OCI-LY1 (cell line): ENCODE results near the gene KRTAP10-3.

ENCODE experiments used
- H2AFZ ChIP-seq: fragments of 200-600 bp; sonication (generic), shearing (Covaris generic); 2 replicates; pipeline ENCODE4 v1.6.0; 2014; ENCODE audit warnings: antibody characterized with exemption, mild to moderate bottlenecking, low read length
- H3F3A ChIP-seq: fragments of 200-600 bp; sonication (generic), shearing (Covaris generic); 2 replicates; pipeline ENCODE4 v1.6.0; 2014; ENCODE audit warnings: mild to moderate bottlenecking, antibody characterized with exemption, low read length, moderate library complexity; ENCODE audit not compliant: insufficient read depth
- H3K27ac ChIP-seq: fragments of 200-600 bp; sonication (generic); 2 replicates; pipeline ENCODE4 v1.5.1; 2014; ENCODE audit warnings: low read length, mixed run types, mild to moderate bottlenecking, low read depth; ENCODE audit not compliant: poor library complexity, severe bottlenecking
- H3K27me3 ChIP-seq: fragments of 200-600 bp; sonication (generic); 2 replicates; pipeline ENCODE4 v1.6.0; 2014; ENCODE audit warnings: antibody characterized with exemption, mild to moderate bottlenecking, low read length, moderate library complexity; ENCODE audit not compliant: insufficient read depth
- H3K36me3 ChIP-seq: fragments of 200-600 bp; sonication (generic); 2 replicates; pipeline ENCODE4 v1.6.1; 2014; ENCODE audit warnings: mild to moderate bottlenecking, antibody characterized with exemption, low read length, moderate library complexity, mixed read lengths; ENCODE audit not compliant: insufficient read depth
- H3K4me1 ChIP-seq: fragments of 200-600 bp; sonication (generic); 2 replicates; pipeline ENCODE4 v1.5.1; 2014; ENCODE audit warnings: mild to moderate bottlenecking, low read length, moderate library complexity; ENCODE audit not compliant: insufficient read depth, severe bottlenecking
- H3K4me2 ChIP-seq: fragments of 200-600 bp; sonication (generic), shearing (Covaris generic); 2 replicates; pipeline ENCODE4 v1.6.1; 2014; ENCODE audit warnings: low read length
- H3K4me3 ChIP-seq: fragments of 200-600 bp; sonication (generic); 2 replicates; pipeline ENCODE4 v1.5.1; 2014; ENCODE audit warnings: low read length, low read depth, mild to moderate bottlenecking, mixed read lengths; ENCODE audit not compliant: poor library complexity, severe bottlenecking
- H3K79me2 ChIP-seq: fragments of 200-600 bp; shearing (Covaris generic); 2 replicates; pipeline ENCODE4 v1.6.1; 2016; ENCODE audit warnings: mixed run types, low read length, mixed read lengths; ENCODE audit not compliant: insufficient read depth
- H3K9ac ChIP-seq: fragments of 200-600 bp; sonication (generic), shearing (Covaris generic); 2 replicates; pipeline ENCODE4 v1.6.1; 2014; ENCODE audit warnings: mild to moderate bottlenecking, low read length, mixed read lengths
- H3K9me2 ChIP-seq: fragments of 200-600 bp; sonication (generic), shearing (Covaris generic); 2 replicates; pipeline ENCODE4 v1.6.1; 2014; ENCODE audit warnings: low read depth, mild to moderate bottlenecking, low read length, mixed read lengths
- H3K9me3 ChIP-seq: fragments of 200-600 bp; shearing (Covaris generic); 2 replicates; pipeline ENCODE4 v1.6.1; 2014; ENCODE audit warnings: low read length, mixed read lengths
- H4K20me1 ChIP-seq: fragments of 200-600 bp; sonication (generic), shearing (Covaris generic); 2 replicates; pipeline ENCODE4 v1.6.0; 2016; ENCODE audit warnings: mild to moderate bottlenecking, low read length; ENCODE audit not compliant: insufficient read depth
- EZH2 ChIP-seq: fragments of 200-600 bp; sonication (generic), shearing (Covaris generic); IDR thresholded peaks from 2 replicates; pipeline ENCODE4 v1.8.0; 2017; ENCODE audit warnings: borderline replicate concordance, mixed run types, mild to moderate bottlenecking, antibody characterized with exemption, low read length, moderate library complexity, mixed read lengths
- TF ChIP-seq, protein P1 (sequence below): fragments of 200-600 bp; sonication (generic), shearing (Covaris generic); IDR thresholded peaks from 2 replicates; pipeline ENCODE4 v1.5.1; 2017; ENCODE audit warnings: mild to moderate bottlenecking, antibody characterized with exemption, low read length, moderate library complexity, mixed read lengths

KRTAP10-3 gene

DNA sequence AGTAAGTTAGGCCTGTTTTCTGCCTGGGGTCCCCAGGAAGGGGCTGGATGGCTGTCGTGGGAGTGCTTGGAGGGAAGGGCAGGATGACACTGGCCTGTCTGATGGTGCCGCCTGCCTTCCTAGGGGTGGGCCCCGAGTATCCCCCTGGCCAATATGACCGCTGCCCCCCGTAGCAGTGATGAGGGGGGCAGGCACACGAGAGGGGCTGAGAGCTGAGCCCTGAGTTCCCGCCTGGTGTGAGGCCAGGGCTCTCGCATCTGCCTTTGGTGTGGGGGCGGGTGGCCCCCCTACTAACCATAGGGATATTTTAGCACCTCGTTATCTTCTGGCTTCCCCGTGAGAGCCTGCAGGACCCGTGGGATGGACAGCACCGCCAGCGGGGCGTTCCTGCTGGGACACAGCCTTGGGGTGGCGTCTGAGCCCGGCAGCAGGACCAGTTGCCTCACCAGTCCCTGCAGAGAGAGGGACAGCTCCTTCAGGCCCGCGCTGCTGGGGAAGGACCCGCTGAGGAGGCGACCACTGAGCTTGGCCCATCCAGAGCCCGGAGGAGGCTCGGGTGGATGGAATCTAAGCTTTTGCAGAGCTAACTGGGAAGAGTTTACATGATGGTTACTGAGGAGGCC lies 29.0 kb downstream of the KRTAP10-3 start:
- Histone ChIP-seq H3K9me3 (no peaks in the 10 kb centered on the region), H3K4me1 (no peaks in the 10 kb centered on the region), H2AFZ (no peak overlapping the region), H3K4me3 (no peak overlapping the region), H3K79me2 (no peaks in the 10 kb centered on the region), H3K27me3 (no peaks in the 10 kb centered on the region), H4K20me1 (no peaks in the 10 kb centered on the region), H3K36me3 (no peaks in the 10 kb centered on the region), H3K9me2 (no peaks in the 10 kb centered on the region), H3K9ac (no peak overlapping the region), H3K4me2 (no peak overlapping the region), H3K27ac (no peak overlapping the region), H3F3A (no peaks in the 10 kb centered on the region)
- TF ChIP-seq, protein P1, sequence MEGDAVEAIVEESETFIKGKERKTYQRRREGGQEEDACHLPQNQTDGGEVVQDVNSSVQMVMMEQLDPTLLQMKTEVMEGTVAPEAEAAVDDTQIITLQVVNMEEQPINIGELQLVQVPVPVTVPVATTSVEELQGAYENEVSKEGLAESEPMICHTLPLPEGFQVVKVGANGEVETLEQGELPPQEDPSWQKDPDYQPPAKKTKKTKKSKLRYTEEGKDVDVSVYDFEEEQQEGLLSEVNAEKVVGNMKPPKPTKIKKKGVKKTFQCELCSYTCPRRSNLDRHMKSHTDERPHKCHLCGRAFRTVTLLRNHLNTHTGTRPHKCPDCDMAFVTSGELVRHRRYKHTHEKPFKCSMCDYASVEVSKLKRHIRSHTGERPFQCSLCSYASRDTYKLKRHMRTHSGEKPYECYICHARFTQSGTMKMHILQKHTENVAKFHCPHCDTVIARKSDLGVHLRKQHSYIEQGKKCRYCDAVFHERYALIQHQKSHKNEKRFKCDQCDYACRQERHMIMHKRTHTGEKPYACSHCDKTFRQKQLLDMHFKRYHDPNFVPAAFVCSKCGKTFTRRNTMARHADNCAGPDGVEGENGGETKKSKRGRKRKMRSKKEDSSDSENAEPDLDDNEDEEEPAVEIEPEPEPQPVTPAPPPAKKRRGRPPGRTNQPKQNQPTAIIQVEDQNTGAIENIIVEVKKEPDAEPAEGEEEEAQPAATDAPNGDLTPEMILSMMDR: no peak
- no peak for TF ChIP-seq EZH2

DNA sequence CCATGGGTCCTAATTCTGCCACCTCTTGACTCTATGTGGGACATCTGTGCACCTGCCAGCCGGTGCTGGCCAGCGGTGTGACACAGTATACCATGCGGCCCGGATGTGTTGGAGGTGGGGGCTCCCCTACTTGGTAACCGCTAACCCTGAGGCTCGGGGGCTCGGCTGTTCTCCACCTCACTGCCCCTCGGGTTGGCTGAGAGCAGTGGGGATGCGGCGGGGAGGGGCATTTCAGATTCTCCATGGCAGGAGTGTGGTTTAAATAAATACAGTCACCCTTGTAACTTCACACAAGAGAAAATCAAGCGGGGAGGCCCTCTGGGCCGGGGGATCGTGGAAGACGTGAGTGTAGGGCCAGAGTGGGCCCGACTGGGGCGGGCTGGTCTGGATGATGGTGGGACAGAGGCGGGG lies 29.6 kb downstream of the KRTAP10-3 start:
- no peak overlapping the region for H3K4me2 ChIP-seq
- no peak overlapping the region for H2AFZ ChIP-seq
- TF ChIP-seq EZH2: no peak
- TF ChIP-seq, protein P1: no peak
- H3K36me3 ChIP-seq: no peaks in the 10 kb centered on the region
- H3K27me3 ChIP-seq: no peaks in the 10 kb centered on the region
- no peak overlapping the region for H3K4me3 ChIP-seq
- no peak overlapping the region for H3K9ac ChIP-seq
- H3K79me2 ChIP-seq: no peaks in the 10 kb centered on the region
- no peak overlapping the region for H3K27ac ChIP-seq
- H3K9me3 ChIP-seq: no peaks in the 10 kb centered on the region
- no peaks in the 10 kb centered on the region for H3K9me2 ChIP-seq
- no peaks in the 10 kb centered on the region for H3F3A ChIP-seq
- H3K4me1 ChIP-seq: no peaks in the 10 kb centered on the region
- H4K20me1 ChIP-seq: no peaks in the 10 kb centered on the region

DNA sequence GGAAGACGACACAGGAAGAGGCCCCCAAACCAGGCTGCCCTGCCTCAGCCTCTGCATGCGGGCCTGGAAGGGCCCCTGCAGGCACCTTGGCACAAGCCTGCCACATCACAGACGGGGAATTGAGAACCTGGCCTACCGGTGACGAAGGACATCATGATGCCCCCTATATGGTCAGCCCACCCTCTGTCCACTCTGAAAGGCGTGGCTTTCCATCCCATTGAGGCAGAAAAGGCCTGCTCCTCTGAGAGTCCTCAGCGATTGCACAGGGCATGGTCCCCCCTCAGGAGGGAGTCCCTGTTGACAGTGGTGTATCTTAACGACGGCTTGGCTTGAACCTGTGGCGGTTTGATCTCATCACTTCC lies 30.0 kb downstream of the KRTAP10-3 start:
- H4K20me1 ChIP-seq: no peaks in the 10 kb centered on the region
- no peak overlapping the region for H3K4me2 ChIP-seq
- H3K4me1 ChIP-seq: no peaks in the 10 kb centered on the region
- H3K9me2 ChIP-seq: no peaks in the 10 kb centered on the region
- no peak overlapping the region for H3K27ac ChIP-seq
- no peaks in the 10 kb centered on the region for H3K36me3 ChIP-seq
- no peaks in the 10 kb centered on the region for H3F3A ChIP-seq
- H3K79me2 ChIP-seq: no peaks in the 10 kb centered on the region
- TF ChIP-seq, protein P1: no peak
- no peak for TF ChIP-seq EZH2
- peaks cover under 1% of the 10 kb centered on the region; the same call in 1 of the 2 replicates for H3K9me3 ChIP-seq
- H3K27me3 ChIP-seq: no peaks in the 10 kb centered on the region
- no peak overlapping the region for H2AFZ ChIP-seq
- H3K4me3 ChIP-seq: no peak overlapping the region
- H3K9ac ChIP-seq: no peak overlapping the region
